T-cell (primary cell): Measurements from ENCODE around the gene NHS. TPM values are rescaled to one million over a fixed set of nuclear protein-coding genes. Genes with fewer than 3 reads are reported as not detected.
A peak's percentile ranks its signal among the peaks of the same experiment; 100 is the strongest.

Experiments
- ATAC-seq, 4 experiments: fragments of 200-7000 bp in 3 of 4; fragments of 150-1000 bp in 1 of 4; cut with Tn5 transposase; replicated peaks in 1 of 4; 1 replicate in 3 of 4; 2 replicates in 1 of 4; pipeline ENCODE4 v1.10.0; 2021; ENCODE audit warnings: moderate library complexity in 3 of 4, mild to moderate bottlenecking in 2 of 4, moderate number of reproducible peaks in 1 of 4
- CTCF ChIA-PET, 2 donors: fragments of 300-600 bp; sonication (Branson Sonifier 250); formaldehyde crosslinking; loops; one replicate each; lab custom pipeline; 2022; ENCODE audit warnings: antibody characterized with exemption in 2 of 2; lab: Charles Lee
- POLR2A ChIA-PET, 2 donors: fragments of 300-600 bp; sonication (Branson Sonifier 250); formaldehyde crosslinking; loops; one replicate each; lab custom pipeline; 2022; ENCODE audit warnings: antibody characterized with exemption in 2 of 2; lab: Charles Lee
- DNase-seq, 35 experiments: peaks; one replicate each; pipeline versions ENCODE4 v3.0.0 to v3.0.0-alpha.2; 2013 to 2023
- H3K27ac ChIP-seq: one replicate; pipeline ENCODE4 v1.5.1; 2013; ENCODE audit warnings: low read length
- H3K27me3 ChIP-seq, 2 experiments: replicated peaks in 1 of 2; 1 replicate in 1 of 2; 2 replicates in 1 of 2; pipeline versions ENCODE4 v1.6.1 to v1.7.0; 2013; ENCODE audit warnings: low read length in 1 of 2, mixed read lengths in 1 of 2; ENCODE audit not compliant: control insufficient read depth in 2 of 2, insufficient read depth in 2 of 2; ENCODE audit errors: extremely low read depth in 1 of 2
- H3K36me3 ChIP-seq, 2 donors: 1 replicate in 1 of 2; 2 replicates in 1 of 2; pipeline versions ENCODE4 v1.6.1 to v1.7.0; 2013; ENCODE audit warnings: low read length in 1 of 2; ENCODE audit not compliant: control insufficient read depth in 2 of 2, insufficient read depth in 1 of 2; ENCODE audit errors: extremely low read depth in 1 of 2
- H3K4me1 ChIP-seq, 2 experiments: 1 replicate in 1 of 2; 2 replicates in 1 of 2; pipeline versions ENCODE4 v1.6.1 to v1.7.0; 2013; ENCODE audit warnings: low read length in 2 of 2, mixed read lengths in 1 of 2; ENCODE audit not compliant: insufficient read depth in 2 of 2, control insufficient read depth in 1 of 2; ENCODE audit errors: extremely low read depth in 1 of 2
- H3K4me3 ChIP-seq, 2 donors: 1 replicate in 1 of 2; 2 replicates in 1 of 2; pipeline versions ENCODE4 v1.5.1 to v1.7.0; 2013; ENCODE audit warnings: mild to moderate bottlenecking in 2 of 2, low read length in 1 of 2, moderate library complexity in 1 of 2; ENCODE audit not compliant: control insufficient read depth in 1 of 2; ENCODE audit errors: extremely low read depth in 1 of 2
- H3K9me3 ChIP-seq: 2 replicates; pipeline ENCODE4 v1.7.0; 2013
- H3K27ac Mint-ChIP-seq, 2 donors: one replicate each; pipeline ENCODE4 v1.8.0; 2020 to 2021; ENCODE audit warnings: mild to moderate bottlenecking in 2 of 2, mixed read lengths in 2 of 2
- H3K27me3 Mint-ChIP-seq, 2 donors: one replicate each; pipeline ENCODE4 v1.8.0; 2021 to 2022; ENCODE audit warnings: mixed read lengths in 2 of 2
- H3K36me3 Mint-ChIP-seq: one replicate; pipeline ENCODE4 v1.8.0; 2021; ENCODE audit warnings: mixed read lengths
- H3K4me1 Mint-ChIP-seq, 3 donors: one replicate each; pipeline ENCODE4 v1.8.0; 2020 to 2022; ENCODE audit warnings: mixed read lengths in 3 of 3, mild to moderate bottlenecking in 1 of 3
- H3K4me3 Mint-ChIP-seq, 3 donors: one replicate each; pipeline ENCODE4 v1.8.0; 2020 to 2022; ENCODE audit warnings: mild to moderate bottlenecking in 3 of 3, mixed read lengths in 3 of 3, moderate library complexity in 3 of 3
- H3K9me3 Mint-ChIP-seq, 3 donors: one replicate each; pipeline ENCODE4 v1.8.0; 2020 to 2022; ENCODE audit warnings: mixed read lengths in 3 of 3
- WGBS: methylation state at CpG from one replicate; pipeline ENCODE4 v1.1.5; 2013; ENCODE audit warnings: missing lambda C conversion rate; ENCODE audit not compliant: insufficient coverage; 5-methylcytosine and 5-hydroxymethylcytosine counted together
- total RNA-seq, 35 experiments: library from RNA in 6 of 35; stranded (reverse) in 6 of 35; fragments of 120-200 nt in 1 of 35; gene quantifications; one replicate each; pipeline versions ENCODE4 v1.2.1 to v1.2.4 and lab custom pipeline; 2013 to 2026

Gene NHS
- total RNA-seq, 5 donors from 2014 or later (not counting 1 experiment from before 2014, with no cell fraction given): 0.03 to 0.20 (median 0.11) TPM; not detected in 1

DNA sequence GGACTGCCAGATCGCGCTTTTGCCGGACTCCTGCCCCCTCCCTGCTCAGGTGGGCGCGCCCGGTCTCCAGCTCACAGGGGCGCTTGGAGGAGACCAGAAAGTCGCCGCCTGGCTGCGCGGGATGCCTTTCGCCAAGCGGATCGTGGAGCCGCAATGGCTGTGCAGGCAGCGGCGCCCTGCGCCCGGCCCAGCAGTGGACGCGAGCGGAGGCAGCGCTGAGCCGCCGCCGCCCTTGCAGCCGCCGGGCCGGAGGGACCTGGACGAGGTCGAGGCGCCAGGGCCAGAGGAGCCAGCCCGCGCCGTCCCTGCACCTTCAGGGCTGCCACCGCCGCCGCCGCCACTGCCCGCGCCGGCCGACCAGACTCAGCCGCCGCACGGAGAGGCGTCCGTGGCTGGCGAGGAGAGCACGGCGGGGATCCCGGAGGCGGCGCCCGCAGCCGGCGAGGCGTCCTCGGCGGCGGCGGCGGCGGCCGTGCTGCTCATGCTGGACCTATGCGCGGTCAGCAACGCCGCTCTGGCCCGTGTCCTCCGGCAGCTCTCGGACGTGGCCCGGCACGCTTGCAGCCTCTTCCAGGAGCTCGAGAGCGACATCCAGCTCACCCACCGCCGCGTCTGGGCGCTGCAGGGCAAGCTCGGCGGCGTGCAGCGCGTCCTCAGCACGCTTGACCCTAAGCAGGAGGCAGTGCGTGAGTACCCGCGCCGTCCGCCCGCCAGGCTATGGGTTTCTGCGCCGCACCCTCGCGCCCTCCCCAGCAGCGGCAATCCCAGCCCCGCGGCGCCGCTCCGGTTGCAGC, 834 bp downstream of the NHS start:
- no peaks in the 10 kb centered on the region for H3K4me1 ChIP-seq
- peak overlapping the region in 1 of 2 donors; percentile 1 for H3K4me3 ChIP-seq
- CTCF ChIA-PET: no interaction called here
- no peak overlapping the region for H3K4me3 Mint-ChIP-seq
- 3% methylated on average over 78 of the region's 103 CpGs for WGBS
- no peak overlapping the region for H3K27ac Mint-ChIP-seq
- H3K36me3 Mint-ChIP-seq: no peaks in the 10 kb centered on the region
- H3K27me3 ChIP-seq: peaks cover 2 to 27% of the 10 kb centered on the region in 2 experiments
- ATAC-seq (no peak), DNase-seq (no peak)
- H3K36me3 ChIP-seq: no peaks in the 10 kb centered on the region
- H3K9me3 Mint-ChIP-seq: no peaks in the 10 kb centered on the region
- no peaks in the 10 kb centered on the region for H3K9me3 ChIP-seq
- POLR2A ChIA-PET: no interaction called here
- no peak overlapping the region for H3K27ac ChIP-seq
- peaks cover 29 to 39% of the 10 kb centered on the region in 2 donors for H3K27me3 Mint-ChIP-seq
- peaks cover 0 to 6% (median 0%) of the 10 kb centered on the region in 3 donors for H3K4me1 Mint-ChIP-seq

DNA sequence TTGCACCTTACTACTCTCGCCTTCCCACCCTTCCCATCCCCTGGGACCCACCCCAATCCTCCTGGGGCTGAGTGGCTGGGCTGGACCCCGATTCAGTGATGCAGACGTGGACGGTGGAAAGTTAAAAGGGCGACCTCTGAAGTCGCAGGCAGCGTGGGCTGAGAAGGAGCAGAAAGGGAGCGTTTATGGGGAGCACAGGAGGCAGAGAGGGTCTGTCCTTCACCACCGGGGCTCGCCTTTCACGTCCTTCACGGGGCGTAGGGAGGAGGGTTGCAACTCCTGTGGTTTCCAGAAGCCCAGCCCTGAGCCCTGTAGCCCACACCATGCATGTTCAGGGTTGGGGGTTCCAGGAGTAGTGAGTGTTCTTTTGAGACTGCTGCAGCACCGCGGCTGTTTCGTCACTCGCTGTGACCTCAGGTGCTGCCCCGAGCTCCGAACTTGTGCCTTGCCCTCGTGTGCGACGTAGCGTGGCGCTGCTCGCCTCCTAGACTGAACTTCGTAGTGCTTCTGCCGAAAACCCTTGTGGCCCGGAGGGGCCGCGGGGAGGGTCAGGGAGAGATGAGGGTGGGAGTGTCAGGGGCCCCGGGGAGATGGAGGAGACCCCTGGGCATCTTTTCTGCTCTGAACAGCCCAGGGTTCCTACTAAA, 1.6 kb downstream of the NHS start:
- ATAC-seq: no peak
- Mint-ChIP-seq H3K27me3 (peaks cover 29 to 40% of the 10 kb centered on the region in 2 donors), H3K4me1 (peaks cover 0 to 6% (median 0%) of the 10 kb centered on the region in 3 donors), H3K27ac (no peak overlapping the region), H3K36me3 (no peaks in the 10 kb centered on the region), H3K9me3 (no peaks in the 10 kb centered on the region), H3K4me3 (no peak overlapping the region)
- no peaks in the 10 kb centered on the region for H3K4me1 ChIP-seq
- POLR2A ChIA-PET: no interaction called here
- H3K4me3 ChIP-seq: no peak overlapping the region
- DNase-seq: no peak
- WGBS: 3% methylated on average over 18 of the region's 31 CpGs
- CTCF ChIA-PET: no interaction called here
- no peak overlapping the region for H3K27ac ChIP-seq
- H3K27me3 ChIP-seq: peaks cover 2 to 27% of the 10 kb centered on the region in 2 experiments
- H3K36me3 ChIP-seq: no peaks in the 10 kb centered on the region
- H3K9me3 ChIP-seq: no peaks in the 10 kb centered on the region

DNA sequence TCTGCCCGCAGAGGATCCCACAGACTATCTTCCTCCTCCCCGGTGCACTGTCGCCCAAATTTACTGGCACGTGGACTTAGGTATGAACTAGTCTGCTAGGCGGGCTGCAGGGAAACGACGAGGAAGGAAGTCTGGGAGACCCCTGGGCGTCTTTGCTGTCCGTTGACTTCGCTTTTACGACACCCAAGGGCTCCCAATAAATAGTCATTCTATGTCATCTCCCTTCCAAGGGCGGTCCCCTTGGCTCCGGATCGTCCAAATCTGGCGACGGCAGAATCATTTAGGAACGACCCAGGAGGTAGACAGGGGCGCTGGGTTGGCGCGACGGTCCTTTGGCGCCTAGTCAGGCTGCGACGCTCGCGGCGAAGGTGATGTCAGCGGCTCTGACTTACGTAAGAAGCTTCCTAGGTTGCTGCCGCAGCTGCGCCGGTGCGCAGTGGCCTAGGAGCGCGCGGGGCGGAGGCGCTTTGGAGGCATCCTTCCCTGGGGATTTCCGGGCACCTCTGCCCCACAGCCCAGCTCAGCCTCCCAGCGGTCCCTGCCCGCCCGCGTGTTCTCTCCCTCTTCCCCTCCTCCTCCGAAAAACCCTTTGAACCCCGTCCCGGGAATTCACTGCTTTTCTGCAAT, 2.2 kb downstream of the NHS start:
- peaks cover 29 to 35% of the 10 kb centered on the region in 2 donors for H3K27me3 Mint-ChIP-seq
- H3K36me3 Mint-ChIP-seq: no peaks in the 10 kb centered on the region
- no peak overlapping the region for H3K27ac ChIP-seq
- no peaks in the 10 kb centered on the region for H3K4me1 ChIP-seq
- no peak overlapping the region for H3K4me3 ChIP-seq
- DNase-seq (peak in 1 of 35 experiments; percentile 3), ATAC-seq (no peak)
- WGBS: 7% methylated on average over 20 of the region's 46 CpGs
- H3K27me3 ChIP-seq: peaks cover 2 to 27% of the 10 kb centered on the region in 2 experiments
- H3K27ac Mint-ChIP-seq: no peak overlapping the region
- H3K4me1 Mint-ChIP-seq: peaks cover 0 to 6% (median 0%) of the 10 kb centered on the region in 3 donors
- ChIA-PET POLR2A (no interaction called here), CTCF (no interaction called here)
- no peaks in the 10 kb centered on the region for H3K36me3 ChIP-seq
- H3K9me3 Mint-ChIP-seq: peaks cover 0 to 4% (median 4%) of the 10 kb centered on the region in 3 donors
- H3K9me3 ChIP-seq: no peaks in the 10 kb centered on the region
- no peak overlapping the region for H3K4me3 Mint-ChIP-seq

DNA sequence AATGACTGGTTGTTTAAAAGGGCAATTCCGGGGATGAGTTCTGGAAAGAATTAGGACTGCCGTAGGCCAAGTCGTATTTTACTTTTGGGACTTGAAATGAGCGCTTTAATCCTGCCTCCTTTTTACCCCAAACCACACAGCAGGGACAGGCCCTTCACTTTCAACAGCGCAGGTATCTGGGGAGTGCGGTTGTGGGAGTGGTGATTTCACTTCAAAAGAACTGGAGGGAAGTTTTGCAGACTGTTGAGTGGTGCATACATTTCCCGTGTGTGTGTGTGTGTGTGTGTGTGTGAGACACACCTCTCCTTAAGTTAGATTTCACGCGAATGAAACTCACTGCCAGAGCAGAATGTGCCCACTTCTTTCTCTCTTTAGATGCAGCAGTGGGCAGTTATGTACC, 2.8 kb downstream of the NHS start:
- Mint-ChIP-seq H3K27me3 (peaks cover 27 to 32% of the 10 kb centered on the region in 2 donors), H3K27ac (no peak overlapping the region)

DNA sequence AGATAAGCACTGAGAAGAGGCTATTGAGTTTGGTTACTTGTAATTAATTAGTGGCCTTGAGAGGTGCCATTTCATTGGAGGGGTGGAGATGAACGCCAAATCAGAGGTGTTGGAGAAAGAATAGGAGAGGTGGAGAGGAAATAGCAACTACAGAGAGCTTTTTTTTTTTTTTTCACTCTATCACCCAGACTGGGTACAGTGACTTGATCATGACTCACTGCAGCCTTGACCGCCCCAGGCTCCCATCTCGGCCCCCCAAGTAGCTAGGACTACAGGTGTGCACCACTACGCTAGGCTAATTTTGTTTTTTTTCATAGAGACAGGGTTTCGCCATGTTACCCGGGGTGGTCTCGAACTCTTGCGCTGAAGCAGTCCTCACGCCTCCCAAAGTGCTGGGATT, 5.2 kb downstream of the NHS start:
- DNase-seq: no peak
- ATAC-seq: no peak
- ChIA-PET POLR2A (no interaction called here), CTCF (no interaction called here)
- Histone ChIP-seq H3K27ac (no peak overlapping the region), H3K4me3 (no peak overlapping the region), H3K36me3 (no peaks in the 10 kb centered on the region), H3K4me1 (no peaks in the 10 kb centered on the region), H3K27me3 (peaks cover 2 to 23% of the 10 kb centered on the region in 2 experiments), H3K9me3 (no peaks in the 10 kb centered on the region)
- Mint-ChIP-seq H3K4me3 (no peak overlapping the region), H3K4me1 (peaks cover 0 to 6% (median 0%) of the 10 kb centered on the region in 3 donors), H3K27me3 (peaks cover 21 to 35% of the 10 kb centered on the region in 2 donors), H3K27ac (no peak overlapping the region), H3K36me3 (no peaks in the 10 kb centered on the region), H3K9me3 (peaks cover 0 to 12% (median 6%) of the 10 kb centered on the region in 3 donors)
- WGBS: no CpG with 5 or more reads among the region's 9 CpGs

More for the DNA sequence above, 2.8 kb downstream of the NHS start:
- Histone ChIP-seq H3K27me3 (peaks cover 2 to 27% of the 10 kb centered on the region in 2 experiments), H3K36me3 (no peaks in the 10 kb centered on the region), H3K27ac (no peak overlapping the region), H3K9me3 (no peaks in the 10 kb centered on the region), H3K4me1 (no peaks in the 10 kb centered on the region), H3K4me3 (no peak overlapping the region)
- ATAC-seq: no peak
- Mint-ChIP-seq H3K36me3 (no peaks in the 10 kb centered on the region), H3K9me3 (peaks cover 0 to 8% (median 6%) of the 10 kb centered on the region in 3 donors), H3K4me1 (peaks cover 0 to 6% (median 0%) of the 10 kb centered on the region in 3 donors), H3K4me3 (no peak overlapping the region)
- ChIA-PET CTCF (no interaction called here), POLR2A (no interaction called here)
- WGBS: no CpG with 5 or more reads among the region's 9 CpGs
- peak in 1 of 35 experiments; percentile 1 for DNase-seq

DNA sequence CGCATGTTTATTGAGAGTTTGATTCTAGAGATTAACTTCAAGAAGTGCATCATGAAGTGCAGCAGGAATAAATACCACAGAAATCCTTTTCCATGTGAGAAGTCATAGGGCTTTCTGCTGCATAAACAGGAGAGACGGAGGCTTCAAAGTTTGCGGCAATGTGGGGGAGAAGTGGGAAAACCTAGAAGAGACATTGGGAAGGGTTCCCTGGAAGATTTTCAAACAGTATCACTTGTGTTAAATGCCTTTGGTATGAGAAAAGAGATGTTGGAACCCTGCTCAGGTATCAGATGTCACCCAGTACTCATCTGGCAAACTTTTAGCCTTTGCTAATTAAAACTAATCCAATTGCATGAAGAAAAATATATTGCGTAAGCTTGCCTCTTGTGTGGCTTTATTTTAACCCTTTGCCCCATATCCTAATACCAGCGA, 15.4 kb downstream of the NHS start:
- H3K27ac ChIP-seq: no peak overlapping the region
- H3K27me3 ChIP-seq: no peaks in the 10 kb centered on the region
- H3K4me1 ChIP-seq: no peaks in the 10 kb centered on the region
- Mint-ChIP-seq H3K27me3 (peaks cover 0 to 16% of the 10 kb centered on the region in 2 donors), H3K27ac (no peak overlapping the region), H3K9me3 (peaks cover 0 to 3% (median 0%) of the 10 kb centered on the region in 3 donors), H3K36me3 (no peaks in the 10 kb centered on the region), H3K4me3 (no peak overlapping the region), H3K4me1 (no peaks in the 10 kb centered on the region)
- no peak for ATAC-seq
- H3K9me3 ChIP-seq: no peaks in the 10 kb centered on the region
- no peak overlapping the region for H3K4me3 ChIP-seq
- no CpG with 5 or more reads among the region's 5 CpGs for WGBS
- no peaks in the 10 kb centered on the region for H3K36me3 ChIP-seq
- POLR2A ChIA-PET: no interaction called here
- CTCF ChIA-PET: no interaction called here
- DNase-seq: no peak
